ENCODE measurements around the gene HIP1.
"Not testable (repeated sequence)": the region's sequence is repeated elsewhere in the genome, so short reads cannot be mapped to it uniquely, and the experiment has no call there.

The HIP1 gene

GRCh38 chr7:75601539-75601938 is 137.2 kb downstream of the HIP1 start:
- no peak overlapping the region for H3K9ac ChIP-seq (ENCODE audit: low read length)

DNA sequence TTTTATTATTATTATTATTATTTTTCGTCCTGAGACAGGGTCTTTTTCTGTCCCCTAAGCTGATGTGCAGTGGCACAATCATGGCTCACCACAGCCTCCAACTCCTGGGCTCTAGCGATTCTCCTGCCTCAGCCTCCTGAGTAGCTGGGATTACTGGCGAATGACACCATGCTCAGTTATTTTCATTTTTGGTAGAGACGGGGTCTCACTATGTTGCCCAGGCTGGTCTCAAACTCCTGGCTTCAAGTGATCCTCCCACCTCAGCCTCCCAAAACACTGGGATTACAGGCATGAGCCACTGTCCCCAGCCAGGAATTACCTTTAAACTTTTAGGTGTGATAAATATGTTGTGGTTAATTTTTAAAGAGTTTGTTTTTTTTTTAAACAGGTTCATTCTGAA is 138.0 kb downstream of the HIP1 start:
- H3K36me3 ChIP-seq (ENCODE audit: insufficient read depth, low read length); H3K79me2 ChIP-seq (ENCODE audit: insufficient read depth, low read length); H3K9me3 ChIP-seq (ENCODE audit: low read length); H4K20me1 ChIP-seq (ENCODE audit: insufficient read depth, low read length); H3K27me3 ChIP-seq (ENCODE audit: insufficient read depth, low read length); H3K4me1 ChIP-seq (ENCODE audit: insufficient read depth, low read length, severe bottlenecking); H3K9me2 ChIP-seq (ENCODE audit: low read depth, low read length); H3F3A ChIP-seq (ENCODE audit: insufficient read depth, low read length); H3K9ac ChIP-seq (ENCODE audit: low read length); H3K4me2 ChIP-seq (ENCODE audit: low read length); H2AFZ ChIP-seq (ENCODE audit: low read length); H3K4me3 ChIP-seq (ENCODE audit: low read depth, low read length, poor library complexity, severe bottlenecking); H3K27ac ChIP-seq (ENCODE audit: low read depth, low read length, poor library complexity, severe bottlenecking): not testable (repeated sequence)

More at GRCh38 chr7:75601539-75601938, 137.2 kb downstream of the HIP1 start:
- Histone ChIP-seq H3K27ac (ENCODE audit: low read depth, low read length, poor library complexity, severe bottlenecking) (no peak overlapping the region), H3K4me2 (ENCODE audit: low read length) (no peak overlapping the region), H3K79me2 (ENCODE audit: insufficient read depth, low read length) (no peaks in the 10 kb centered on the region), H3K9me3 (ENCODE audit: low read length) (no peaks in the 10 kb centered on the region), H3F3A (ENCODE audit: insufficient read depth, low read length) (no peaks in the 10 kb centered on the region), H3K4me1 (ENCODE audit: insufficient read depth, low read length, severe bottlenecking) (no peaks in the 10 kb centered on the region), H4K20me1 (ENCODE audit: insufficient read depth, low read length) (no peaks in the 10 kb centered on the region), H3K27me3 (ENCODE audit: insufficient read depth, low read length) (0 out of 2 replicates have a peak, but pooled peaks cover 3% of the 10 kb centered on the region), H2AFZ (ENCODE audit: low read length) (no peak overlapping the region), H3K4me3 (ENCODE audit: low read depth, low read length, poor library complexity, severe bottlenecking) (no peak overlapping the region), H3K9me2 (ENCODE audit: low read depth, low read length) (no peaks in the 10 kb centered on the region), H3K36me3 (ENCODE audit: insufficient read depth, low read length) (no peaks in the 10 kb centered on the region)
- TF ChIP-seq EZH2 (IDR thresholded peaks at IDR 0.05; ENCODE audit: borderline replicate concordance, low read length) (no peak), CTCF (IDR thresholded peaks at IDR 0.05; ENCODE audit: low read length) (no peak)

DNA sequence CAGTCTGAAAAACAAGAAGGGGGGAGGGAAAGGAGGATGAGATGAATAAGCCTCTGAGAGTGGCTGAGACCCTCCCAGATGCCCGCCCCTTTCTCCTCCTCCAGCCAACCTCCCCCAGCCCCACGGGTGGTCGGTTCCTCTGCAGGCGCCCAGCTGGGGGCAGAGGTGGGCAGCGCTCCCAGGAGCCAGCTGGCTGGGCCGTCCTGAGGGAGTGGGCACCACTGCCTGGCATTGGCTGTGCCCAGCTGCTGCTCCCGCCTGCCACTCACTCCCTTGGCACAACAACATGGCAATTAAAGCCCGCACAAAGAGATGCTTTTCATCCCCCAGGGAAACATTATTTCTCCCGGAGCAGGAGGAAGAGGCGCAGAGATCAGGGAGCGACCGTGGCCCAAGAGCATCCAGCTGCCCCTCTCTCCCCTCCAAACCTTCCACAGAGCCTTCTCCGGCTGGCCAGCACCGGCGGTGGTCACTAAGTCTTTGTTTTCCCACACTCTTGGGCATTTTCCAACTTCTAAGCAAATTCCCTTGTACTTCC is 139.4 kb downstream of the HIP1 start:
- Histone ChIP-seq H4K20me1 (ENCODE audit: insufficient read depth, low read length) (no peaks in the 10 kb centered on the region), H3K9me2 (ENCODE audit: low read depth, low read length) (no peaks in the 10 kb centered on the region), H3K4me2 (ENCODE audit: low read length) (no peak overlapping the region), H2AFZ (ENCODE audit: low read length) (no peak overlapping the region), H3F3A (ENCODE audit: insufficient read depth, low read length) (no peaks in the 10 kb centered on the region), H3K27ac (ENCODE audit: low read depth, low read length, poor library complexity, severe bottlenecking) (no peak overlapping the region), H3K9me3 (ENCODE audit: low read length) (no peaks in the 10 kb centered on the region), H3K4me1 (ENCODE audit: insufficient read depth, low read length, severe bottlenecking) (no peaks in the 10 kb centered on the region), H3K27me3 (ENCODE audit: insufficient read depth, low read length) (0 out of 2 replicates have a peak, but pooled peaks cover 3% of the 10 kb centered on the region), H3K4me3 (ENCODE audit: low read depth, low read length, poor library complexity, severe bottlenecking) (no peak overlapping the region), H3K36me3 (ENCODE audit: insufficient read depth, low read length) (no peaks in the 10 kb centered on the region), H3K79me2 (ENCODE audit: insufficient read depth, low read length) (no peaks in the 10 kb centered on the region), H3K9ac (ENCODE audit: low read length) (no peak overlapping the region)
- no peak for TF ChIP-seq EZH2 (IDR thresholded peaks at IDR 0.05; ENCODE audit: borderline replicate concordance, low read length)
- no peak for TF ChIP-seq CTCF (IDR thresholded peaks at IDR 0.05; ENCODE audit: low read length)
